Stimulated activated CD4-positive, alpha-beta T cell treated with anti-CD3 and anti-CD28 coated beads, Interleukin-4, amount 100 ng/mL, for 1 hour (primary cell): ENCODE data around the gene PAX1.

Experiments used
- DNase-seq: peaks from one replicate; pipeline ENCODE4 v3.0.0-alpha.2; 2020

Gene PAX1

GRCh38 chr20:21739682-21740081, 34.2 kb downstream of the PAX1 start:
- DNase-seq = no peak

GRCh38 chr20:21741266-21741665, 35.8 kb downstream of the PAX1 start:
- no peak for DNase-seq

GRCh38 chr20:21762646-21763045, 57.2 kb downstream of the PAX1 start:
- no peak for DNase-seq

- no peak for DNase-seq
These were observed 61.8 kb downstream of the PAX1 start for GRCh38 chr20:21767200-21767738.

- DNase-seq = no peak
These were observed 62.3 kb downstream of the PAX1 start for GRCh38 chr20:21767739-21768223.
